ENCODE measurements around the gene GH1. TPM values are rescaled to one million over a fixed set of nuclear protein-coding genes. Genes with fewer than 3 reads are reported as not detected.
"Not testable (repeated sequence)": the region's sequence is repeated elsewhere in the genome, so short reads cannot be mapped to it uniquely, and the experiment has no call there.

Gene GH1
- not detected for total RNA-seq

DNA sequence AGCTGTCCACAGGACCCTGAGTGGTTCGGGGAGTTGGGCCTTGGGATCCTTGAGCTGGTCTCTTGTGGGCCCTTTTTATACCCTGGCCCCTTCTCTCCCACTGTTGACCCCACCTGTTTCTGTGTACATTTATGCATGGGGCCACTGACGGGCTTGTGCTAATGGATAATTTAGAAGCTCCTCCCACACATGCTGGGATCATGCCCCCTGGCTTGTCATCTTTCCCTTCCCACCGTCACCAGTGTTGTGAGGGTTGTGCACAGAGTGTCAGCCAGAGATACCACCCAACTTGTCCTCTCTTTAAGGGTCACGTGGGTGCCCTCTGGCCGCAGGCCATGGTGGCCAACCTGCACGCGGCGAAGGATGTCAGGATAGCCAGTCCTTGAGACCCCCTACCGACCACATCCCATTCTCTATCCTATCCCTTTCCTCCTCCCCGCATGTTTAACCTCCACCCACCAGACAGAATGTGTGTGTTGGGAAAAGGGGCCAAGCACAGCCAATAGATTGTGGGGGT lies at the start of gene GH1:
Gene GH1, minus strand, starts transcription at position 51 of the 517 bp plus-strand sequence. CDS start 63 bp downstream, outside the sequence.
- not testable (repeated sequence) for DNase-seq

DNA sequence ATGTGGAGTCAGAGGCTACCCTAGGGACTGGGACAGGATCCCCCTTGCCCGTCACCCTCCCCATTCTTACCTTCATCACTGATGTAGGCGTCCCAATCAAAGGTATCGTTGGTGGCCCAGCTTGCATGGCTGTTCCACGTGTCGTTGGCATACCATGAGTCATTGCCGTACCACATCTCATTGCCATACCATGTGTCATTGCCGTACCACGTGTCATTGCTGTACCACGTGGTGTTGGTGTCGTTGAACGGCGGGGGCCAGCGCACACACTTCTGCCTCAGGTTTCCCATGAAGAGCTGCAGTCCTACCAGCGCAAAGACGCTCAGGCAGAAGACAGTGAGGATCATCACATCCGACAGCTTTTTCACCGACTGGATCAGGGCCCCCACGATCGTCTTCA lies 49.3 kb upstream of the GH1 start:
- DNase-seq: no peak

DNA sequence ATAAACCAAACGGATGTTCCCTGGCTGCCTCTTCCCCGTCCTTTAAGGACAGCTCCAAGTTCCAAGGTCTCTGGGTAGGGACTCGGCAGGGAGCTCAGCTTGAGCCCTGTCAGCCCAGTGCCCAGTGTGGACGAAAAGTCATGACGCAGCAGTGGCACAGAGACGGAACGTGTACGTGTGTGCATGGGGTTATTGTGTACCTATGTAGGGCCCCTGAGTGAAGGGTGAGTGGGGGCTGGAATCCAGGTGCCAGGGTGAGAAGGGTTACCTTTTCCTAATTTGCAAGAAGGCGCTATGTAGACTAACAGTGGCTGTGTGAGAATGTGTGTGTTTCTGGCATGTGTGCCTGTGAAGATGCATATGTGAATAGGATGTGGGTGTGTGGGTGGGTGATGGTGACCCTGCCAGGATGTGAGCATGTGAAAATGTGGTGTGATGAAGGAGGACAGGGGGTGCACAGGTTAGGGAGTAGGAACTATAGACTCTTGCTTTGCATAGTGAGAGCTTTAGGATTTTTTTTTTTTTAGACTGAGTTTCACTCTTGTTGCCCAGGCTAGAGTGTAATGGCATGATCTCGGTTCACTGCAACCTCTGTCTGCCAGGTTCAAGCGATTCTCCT lies 48.1 kb upstream of the GH1 start:
- DNase-seq: no peak

DNA sequence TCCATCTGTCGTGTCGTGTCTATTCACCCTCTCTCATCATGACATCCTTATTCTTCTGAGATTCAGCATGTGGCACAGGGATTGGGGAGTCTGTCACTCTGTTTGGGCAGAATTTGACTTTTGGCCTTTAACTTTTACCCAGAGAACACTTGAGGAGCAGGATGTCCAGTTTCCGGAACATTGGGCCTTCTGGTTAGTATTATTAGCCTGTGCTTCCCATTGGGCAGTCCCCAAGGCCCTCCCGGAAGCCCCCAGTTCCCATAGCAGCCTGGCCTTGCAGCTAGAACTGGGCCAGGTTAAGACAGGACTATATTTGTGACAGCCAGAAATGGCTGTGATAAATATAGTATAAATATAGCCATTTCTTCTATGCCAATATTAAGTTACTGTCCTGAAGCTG lies 44.5 kb upstream of the GH1 start:
- no peak for DNase-seq

DNA sequence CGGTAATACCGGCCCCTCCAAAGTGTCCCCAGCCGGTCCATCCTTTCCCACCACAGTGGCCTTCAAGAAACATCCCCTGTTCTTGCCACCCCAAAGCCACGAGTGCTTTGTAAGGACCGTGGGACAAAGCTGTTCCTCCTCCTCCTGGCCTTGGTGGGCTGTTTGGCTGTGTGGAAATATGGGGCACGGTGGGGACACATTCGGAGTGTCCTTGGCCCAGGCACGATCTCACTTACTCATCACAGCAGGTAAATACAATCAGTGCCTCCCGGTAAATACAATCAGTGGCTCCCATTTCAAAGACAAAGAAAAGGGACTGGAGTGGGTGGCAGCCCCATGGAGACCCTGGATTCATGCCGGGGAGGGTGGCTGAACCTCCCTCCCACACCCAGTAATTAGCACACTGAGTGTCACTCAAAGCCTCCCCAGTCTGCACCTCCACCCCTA lies 43.7 kb upstream of the GH1 start:
- DNase-seq: no peak

DNA sequence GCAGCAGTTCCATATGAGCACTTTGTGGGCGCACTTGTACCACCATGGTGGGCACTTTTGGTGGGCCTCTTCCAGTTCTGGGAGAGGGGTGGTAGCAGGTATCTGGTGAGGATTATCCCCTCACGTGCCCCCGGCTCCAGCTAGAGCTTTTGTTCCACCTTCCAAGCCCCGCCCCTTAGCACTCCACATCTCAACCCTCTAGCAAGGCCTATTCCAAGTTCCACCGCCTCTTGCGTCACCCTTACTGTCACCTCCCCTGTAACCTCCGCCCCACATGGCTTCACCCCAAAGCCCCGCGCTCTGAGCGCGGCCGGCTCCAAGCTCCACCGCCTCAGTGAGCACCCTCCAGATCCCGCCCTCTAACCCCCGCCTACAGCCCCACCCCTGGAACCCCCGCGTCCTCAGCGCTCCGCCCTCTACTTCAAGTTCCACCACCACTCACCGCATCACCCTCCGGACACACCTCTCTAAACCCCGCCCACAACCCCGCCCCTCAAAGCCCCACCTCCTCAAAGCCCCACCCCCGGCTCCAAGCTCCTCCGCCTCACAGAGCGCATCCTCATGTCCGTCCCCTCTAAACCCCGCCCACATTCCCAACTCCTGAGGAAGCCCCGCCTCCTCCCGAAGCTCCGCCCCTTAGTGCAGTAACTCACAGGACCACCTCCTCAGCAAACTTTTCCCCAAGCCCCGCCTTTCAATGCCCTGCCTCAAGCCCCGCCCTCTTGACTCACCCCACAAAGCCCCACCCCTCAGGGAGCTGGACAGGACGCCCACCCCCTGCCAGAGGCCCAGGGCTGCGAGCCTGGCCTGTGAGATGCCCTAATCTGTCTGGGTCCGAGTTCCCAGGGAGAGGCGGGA lies 42.9 kb upstream of the GH1 start:
- DNase-seq: peak; percentile 24

DNA sequence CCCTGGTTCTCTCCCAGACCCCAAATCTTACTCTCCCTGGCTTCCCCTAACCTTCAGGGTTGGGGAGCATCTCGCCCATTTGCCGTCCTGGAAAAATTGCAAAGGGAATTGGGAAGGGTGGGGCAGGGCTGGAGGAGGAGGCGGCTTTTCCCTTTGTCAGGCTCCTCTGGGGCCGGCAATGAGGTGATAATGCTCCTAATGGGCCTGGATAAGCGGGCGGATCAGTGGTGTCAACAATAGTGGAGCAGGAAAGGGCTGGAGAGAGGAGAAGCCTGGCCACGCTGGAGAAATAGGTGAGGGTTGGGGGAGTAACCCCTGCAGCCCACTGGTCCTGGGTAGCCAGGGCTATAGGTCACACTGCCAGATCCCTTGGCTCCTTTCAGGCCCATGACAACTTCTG lies 41.8 kb upstream of the GH1 start:
- DNase-seq: no peak

DNA sequence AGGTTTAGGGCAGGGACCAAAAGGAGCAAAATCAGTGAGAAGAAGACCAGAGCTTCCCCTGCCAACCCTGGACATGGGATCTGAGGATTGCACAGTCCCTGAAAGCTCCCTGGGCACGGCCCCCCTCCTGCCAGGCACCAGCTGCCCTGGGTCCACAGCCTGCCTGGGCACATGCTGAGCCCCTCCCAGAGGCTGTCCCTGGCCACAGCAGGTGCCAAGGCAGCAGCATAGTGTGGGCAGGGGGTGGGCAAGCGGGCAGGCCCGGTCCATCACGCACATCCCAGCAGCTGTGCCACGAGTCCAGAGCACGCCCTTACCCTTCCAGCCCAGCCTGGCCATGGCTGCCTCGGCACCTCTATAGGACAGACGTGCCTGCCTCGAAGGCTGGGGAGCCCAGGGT lies 41.4 kb upstream of the GH1 start:
- DNase-seq: no peak

DNA sequence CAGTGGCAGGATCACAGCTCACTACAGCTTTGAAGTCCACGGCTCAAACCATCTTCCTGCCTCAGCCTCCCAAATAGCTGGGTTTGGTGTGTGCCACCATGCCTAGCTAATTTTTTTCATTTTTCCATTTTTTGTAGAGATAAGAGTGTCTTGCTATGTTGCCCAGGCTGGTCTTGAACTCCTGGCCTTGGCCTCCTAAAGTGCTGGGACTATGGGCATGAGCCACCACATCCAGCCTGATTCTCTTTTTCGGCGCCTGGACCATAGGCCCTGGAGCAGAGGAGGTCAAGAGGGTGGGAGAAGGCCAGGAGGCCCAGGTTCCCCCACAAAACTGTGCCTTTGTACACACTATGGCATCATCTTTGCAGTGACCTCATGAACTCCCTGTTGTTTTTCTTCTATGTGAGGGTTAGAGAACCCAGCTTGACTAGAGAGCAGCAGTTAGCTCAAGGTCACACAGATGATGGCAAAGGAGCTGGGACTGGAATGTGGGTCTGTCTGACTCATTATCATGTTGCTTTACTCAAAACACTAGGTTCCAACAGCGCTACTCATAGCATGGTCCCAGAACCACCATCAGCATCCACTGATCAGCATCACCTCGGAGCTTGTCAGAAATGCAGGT lies 37.8 kb upstream of the GH1 start:
- DNase-seq: no peak

DNA sequence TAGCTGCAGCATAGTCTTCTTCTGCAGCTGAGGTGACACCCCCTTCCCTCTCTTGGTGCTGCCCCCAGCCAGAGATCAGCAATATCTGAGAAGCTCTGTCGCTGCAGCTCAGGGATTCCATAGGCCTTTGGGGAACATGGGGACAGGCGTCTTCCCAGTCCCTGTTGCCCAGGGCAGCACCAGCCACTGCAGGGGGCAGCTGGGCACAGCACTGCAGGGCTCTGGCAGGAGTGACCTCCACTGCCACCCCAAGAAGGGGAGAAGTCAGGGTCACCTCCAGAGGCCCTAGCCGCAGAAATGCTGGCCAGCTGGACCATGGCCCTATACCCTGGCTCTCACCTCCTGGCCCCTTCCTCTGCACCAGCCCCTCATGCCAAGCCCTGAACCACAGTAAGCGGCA lies 37.2 kb upstream of the GH1 start:
- DNase-seq: no peak

DNA sequence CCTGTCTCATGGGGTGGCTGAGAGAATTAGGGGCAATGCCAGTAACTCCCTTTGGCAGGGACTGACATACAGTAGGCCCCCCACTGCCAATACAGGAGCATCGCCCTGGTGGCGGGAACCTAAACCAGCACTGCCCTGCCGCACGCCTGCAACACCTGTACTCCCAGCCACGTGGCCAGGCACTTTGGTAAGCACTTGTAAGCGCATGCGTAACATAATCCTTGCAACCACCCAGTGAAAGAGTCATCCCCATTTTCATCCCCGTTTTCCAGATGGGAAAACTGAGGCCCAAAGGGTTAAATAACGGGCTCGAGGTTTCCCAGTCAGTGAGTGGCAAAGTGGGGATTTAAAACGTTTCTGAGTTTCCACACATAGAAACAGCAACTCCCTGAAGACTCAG lies 36.6 kb upstream of the GH1 start:
- DNase-seq: no peak

DNA sequence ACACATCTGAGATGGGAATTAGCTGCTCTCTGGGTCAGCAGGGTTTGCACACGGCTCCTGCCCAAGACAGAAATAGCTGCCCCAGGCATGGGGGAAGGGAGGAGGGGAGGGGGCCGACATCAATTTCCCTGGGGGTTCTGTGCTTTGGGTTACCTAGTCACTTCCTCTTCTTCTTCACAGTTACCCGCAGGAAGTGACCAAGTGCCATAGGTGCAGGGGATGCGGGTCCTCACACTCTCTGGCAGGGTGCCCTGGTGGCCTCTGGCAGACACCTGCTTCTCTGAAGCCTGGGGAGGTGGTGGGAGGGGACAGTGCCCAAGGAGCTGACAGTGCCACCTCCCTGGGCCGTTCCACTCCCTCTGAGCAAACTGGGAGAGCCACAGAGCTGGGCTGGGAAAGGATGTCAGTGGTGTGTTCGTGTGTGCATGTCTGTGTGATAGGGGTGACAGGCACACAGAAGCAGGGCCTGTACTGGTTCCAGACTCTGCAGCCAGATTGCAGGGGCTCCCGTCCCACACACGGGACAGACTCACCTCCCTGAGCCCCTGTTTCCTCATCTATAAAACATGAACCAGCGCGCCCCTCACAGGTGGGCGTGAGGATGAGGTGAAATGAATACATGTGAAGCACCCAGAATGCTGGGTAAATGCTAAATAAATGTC lies 35.9 kb upstream of the GH1 start:
- no peak for DNase-seq

DNA sequence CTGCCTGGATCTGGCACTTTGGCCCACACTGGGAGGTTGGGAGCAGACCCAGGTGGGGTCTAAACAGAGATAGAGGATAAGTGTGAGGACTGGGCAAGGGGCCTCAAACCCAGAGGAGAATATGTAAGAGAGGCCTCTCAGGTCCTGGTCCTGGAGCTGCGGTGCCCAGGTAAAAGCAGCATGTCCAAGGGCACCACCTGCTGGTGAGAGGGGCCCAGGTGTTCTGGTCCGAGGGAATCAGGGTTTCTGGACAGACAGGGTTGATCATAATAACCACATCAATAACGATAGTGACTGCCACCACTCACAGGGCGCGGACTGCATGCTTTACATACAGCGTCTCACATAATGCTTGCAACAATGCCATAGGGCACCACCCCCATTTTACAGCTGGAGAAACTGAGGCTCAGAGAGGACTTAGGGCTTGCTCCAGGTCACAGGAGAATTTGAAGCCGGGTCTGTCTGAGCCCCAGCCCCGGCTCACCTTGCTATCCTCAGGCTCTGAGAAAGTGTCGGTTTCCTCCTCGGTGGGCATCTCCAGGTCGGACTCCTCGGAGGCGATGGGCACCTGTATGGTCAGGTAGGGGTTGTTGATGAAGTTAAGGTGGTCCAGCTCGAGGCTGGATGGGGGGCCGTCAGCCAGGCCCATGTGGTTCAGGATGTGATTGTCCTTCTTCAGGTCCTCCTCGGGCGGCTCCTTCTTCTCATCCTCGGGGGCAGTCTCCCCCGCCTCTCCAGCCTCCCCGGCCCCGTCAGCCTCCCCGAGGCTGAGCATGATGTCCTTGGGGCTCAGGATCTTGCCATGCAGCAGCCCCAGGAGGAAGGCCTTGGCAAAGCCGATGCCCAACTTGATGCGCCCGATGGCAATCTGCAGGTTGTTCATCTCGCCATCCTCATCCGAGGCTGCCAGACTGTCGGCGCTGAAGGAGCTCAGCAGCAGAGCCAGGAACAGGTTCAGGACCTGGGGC lies 32.6 kb upstream of the GH1 start:
- no peak for DNase-seq

DNA sequence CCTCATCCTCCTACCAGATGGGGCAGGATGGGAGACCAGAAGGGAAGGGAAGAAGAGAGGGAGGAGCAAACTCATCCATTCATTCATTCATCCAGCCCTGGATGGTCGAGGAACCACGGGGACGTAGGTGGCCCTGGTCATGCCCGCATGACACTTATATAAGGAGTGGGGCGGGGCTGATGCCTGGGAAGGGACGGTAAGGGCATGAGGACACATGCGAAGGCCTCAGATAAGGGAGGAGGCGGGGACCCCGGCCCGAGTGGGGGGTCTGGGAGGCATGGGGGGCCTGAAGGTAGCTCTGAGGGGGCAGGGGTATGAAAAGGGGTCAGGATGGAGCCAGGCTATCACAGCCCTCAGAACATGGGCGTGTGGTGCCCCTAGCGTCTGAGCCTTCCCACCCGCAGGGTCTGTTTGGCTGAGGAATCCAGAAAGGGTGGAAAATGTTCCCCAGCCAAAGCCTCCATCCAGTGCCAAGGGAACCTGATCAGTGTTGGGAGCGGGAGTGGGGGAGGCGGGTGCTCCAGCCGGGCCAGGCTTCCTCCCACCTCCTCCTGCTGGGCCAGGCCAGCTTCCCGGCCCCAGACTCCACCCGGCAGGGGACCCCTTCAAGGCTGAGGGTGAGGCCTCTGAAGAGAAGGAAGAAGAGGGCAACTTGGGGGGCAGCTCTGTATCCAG lies 31.1 kb upstream of the GH1 start:
- no peak for DNase-seq

DNA sequence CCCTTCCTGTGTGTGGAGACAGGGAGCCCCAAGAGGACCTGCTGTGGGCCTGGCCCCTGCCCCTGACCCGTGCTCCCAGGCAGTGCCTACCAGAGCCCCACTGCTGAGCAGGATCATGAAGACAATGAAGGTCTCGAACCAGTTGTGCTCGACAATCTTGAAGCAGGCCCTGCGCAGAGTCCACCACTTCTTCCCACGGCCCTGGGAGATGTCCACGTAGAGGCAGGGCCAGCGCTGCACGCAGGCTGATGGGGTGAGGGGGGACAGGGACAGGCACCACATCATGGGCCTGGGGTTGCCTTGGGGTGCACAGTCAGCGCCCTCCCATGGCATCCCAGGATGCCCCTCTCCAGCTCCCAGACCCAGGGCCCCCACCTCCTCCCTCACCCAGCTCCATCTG lies 29.9 kb upstream of the GH1 start:
- no peak for DNase-seq

DNA sequence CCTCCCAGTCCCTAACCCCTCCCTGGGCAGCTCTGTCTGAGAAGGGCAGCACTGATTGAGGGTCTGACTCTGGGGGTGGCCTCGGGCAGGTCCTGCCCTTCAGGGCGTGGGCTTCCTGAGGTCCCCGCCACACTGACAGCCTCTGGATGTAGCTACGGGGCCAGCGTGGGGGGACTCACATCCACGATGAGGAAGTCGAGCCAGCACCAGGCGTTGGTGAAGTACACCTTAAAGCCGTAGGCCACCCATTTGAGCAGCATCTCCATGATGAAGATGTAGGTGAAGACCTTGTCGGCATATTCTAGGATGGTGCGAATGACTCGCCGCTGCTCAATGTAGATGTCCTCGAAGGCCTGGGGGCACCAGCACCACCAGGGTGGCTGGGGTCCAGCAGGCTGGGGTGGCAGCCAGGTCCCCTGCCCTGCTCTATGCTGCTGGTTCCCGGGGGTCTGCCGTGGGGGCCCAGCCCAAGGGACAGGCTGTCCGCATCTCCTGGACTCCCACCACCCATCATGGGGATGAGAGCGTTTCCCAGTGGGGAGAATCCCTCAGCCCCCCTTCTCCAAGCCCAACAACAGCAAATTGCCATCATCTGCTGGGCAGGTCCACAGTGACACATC lies 29.2 kb upstream of the GH1 start:
- DNase-seq: no peak

DNA sequence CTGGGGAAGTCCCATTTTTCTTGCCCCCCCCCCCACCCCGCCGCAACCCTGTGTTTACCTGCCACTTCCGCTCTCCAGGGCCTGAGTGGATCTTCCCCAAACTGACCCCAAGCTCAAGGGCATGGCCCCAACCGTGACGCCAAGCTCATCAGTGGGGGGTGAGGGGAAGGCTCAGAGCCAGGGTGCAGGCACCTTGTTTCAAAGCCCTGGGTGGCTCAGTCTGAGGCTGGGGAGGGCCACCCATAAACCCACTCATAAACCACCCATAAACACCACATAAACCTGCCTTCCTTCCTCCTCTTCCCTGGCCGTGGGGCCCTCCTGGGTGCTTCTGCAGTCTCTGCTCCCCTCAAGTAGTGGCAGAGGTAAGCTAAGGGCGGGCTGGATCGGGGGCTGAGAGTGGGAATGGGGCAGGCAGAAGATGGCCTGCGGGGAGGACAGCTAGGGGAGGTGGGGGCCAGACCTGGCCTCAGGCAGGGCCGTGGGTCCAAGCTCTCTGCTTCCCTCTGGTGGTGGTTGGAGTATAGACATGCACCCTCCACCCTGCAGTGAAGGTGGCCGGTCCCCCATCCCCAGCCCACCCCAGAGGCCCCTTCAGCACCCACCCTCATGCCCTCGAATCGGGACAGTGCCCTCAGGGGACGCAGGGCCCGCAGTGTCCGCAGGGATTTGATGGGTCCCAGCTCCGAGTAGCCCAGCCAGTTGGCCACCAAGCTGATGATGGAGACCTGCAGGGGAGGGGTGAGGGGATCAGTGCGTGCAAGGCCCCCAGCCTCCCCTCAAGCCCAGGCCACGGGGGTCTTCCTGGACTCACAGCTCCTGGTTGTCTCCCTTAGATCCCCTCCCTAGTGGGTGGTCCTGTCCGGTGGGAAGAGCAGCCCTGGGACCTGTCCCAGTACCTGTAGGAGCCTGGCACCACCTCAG lies 28.1 kb upstream of the GH1 start:
- peak; percentile 52 for DNase-seq

DNA sequence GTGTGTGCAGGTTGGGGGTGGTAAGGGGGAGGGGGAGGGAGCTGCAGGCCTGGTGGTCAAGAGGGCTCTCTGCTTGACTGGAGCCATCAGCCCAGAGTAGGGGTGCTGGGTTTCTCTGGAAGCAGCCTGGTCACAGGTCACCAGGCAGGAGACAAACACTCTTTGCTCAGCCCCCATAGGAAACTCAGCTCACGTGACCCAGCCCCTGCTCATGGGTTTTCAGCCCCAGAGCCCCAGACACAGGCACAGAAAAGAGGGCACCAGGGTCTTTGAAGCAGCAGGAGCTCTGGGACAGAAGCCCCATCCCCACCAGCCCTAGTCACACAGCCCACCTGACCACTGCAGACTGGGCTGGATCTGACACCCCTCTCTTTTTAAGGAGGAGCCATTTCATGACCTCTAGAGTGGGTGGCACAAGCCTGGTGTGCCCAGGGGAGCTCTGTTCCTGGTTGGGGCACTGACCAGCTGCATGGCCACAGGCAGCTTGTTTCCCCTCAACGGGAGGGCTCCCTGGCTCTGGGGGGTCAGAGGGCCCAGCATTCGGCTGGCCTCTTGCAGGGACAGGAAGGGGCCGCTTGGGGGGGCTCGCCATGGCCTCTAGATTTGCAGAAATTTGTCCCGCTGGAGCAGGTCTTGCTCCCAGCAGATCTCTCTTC lies 27.3 kb upstream of the GH1 start:
- no peak for DNase-seq

Measured in effector CD4-positive, alpha-beta T cell (primary cell).